GM19324 (cell line): ENCODE results near the gene C2CD4C.
"Not testable (repeated sequence)": the region's sequence is repeated elsewhere in the genome, so short reads cannot be mapped to it uniquely, and the experiment has no call there.

Experiments
- ATAC-seq: cut with Tn5 transposase; IDR thresholded peaks from one replicate; pipeline ENCODE4 v1.9.1; 2021; ENCODE audit warnings: mild to moderate bottlenecking, moderate library complexity; ENCODE audit not compliant: unreplicated experiment, low FRiP score

C2CD4C gene

GRCh38 chr19:418761-419671 is 10.1 kb upstream of the C2CD4C start:
- no peak for ATAC-seq

GRCh38 chr19:416416-416815 is 7.5 kb upstream of the C2CD4C start:
- ATAC-seq, result no peak

GRCh38 chr19:415292-415691 is 6.3 kb upstream of the C2CD4C start:
- ATAC-seq, result no peak

- no peak for ATAC-seq
These were observed 4.9 kb upstream of the C2CD4C start for GRCh38 chr19:413756-414420.

GRCh38 chr19:412356-413355 is 3.7 kb upstream of the C2CD4C start:
- no peak for ATAC-seq

GRCh38 chr19:411723-412355 is 2.9 kb upstream of the C2CD4C start:
- no peak for ATAC-seq

- ATAC-seq, result not testable (repeated sequence)
These were observed 2.3 kb upstream of the C2CD4C start for GRCh38 chr19:411121-411722.

GRCh38 chr19:410243-410781 is 1.4 kb upstream of the C2CD4C start:
- no peak for ATAC-seq

- no peak for ATAC-seq
These were observed 732 bp upstream of the C2CD4C start for GRCh38 chr19:409516-410242.

- ATAC-seq, result no peak
These were observed 476 bp downstream of the C2CD4C start for GRCh38 chr19:408441-408901.

GRCh38 chr19:407511-408440 is 1.2 kb downstream of the C2CD4C start:
- no peak for ATAC-seq

GRCh38 chr19:406971-407510 is 1.9 kb downstream of the C2CD4C start:
- no peak for ATAC-seq

GRCh38 chr19:406135-406781 is 2.7 kb downstream of the C2CD4C start:
- no peak for ATAC-seq

- no peak for ATAC-seq
These were observed 3.6 kb downstream of the C2CD4C start for GRCh38 chr19:405121-405965.

GRCh38 chr19:403221-404027 is 5.5 kb downstream of the C2CD4C start:
- ATAC-seq, result no peak
